ENCODE measurements around the gene IFITM10.

- no peak for TF ChIP-seq CTCF (tag by site-specific recombination; IDR thresholded peaks at IDR 0.05)
- TF ChIP-seq PRDM1 (tag by site-specific recombination; IDR thresholded peaks at IDR 0.05) = no peak
- no peak for TF ChIP-seq HOXD13 (CRISPR knock-in tag; IDR thresholded peaks at IDR 0.05; ENCODE audit: borderline replicate concordance)
- no peak for TF ChIP-seq ZNF121 (tag by site-specific recombination; IDR thresholded peaks at IDR 0.05)
- TF ChIP-seq KLF16 (tag by site-specific recombination; IDR thresholded peaks at IDR 0.05) = no peak
- no peak for TF ChIP-seq ZNF23 (tag by site-specific recombination; IDR thresholded peaks at IDR 0.05; ENCODE audit: borderline replicate concordance)
- TF ChIP-seq PRDM2 (tag by site-specific recombination; IDR thresholded peaks at IDR 0.05; ENCODE audit: borderline replicate concordance) = no peak
- TF ChIP-seq ZNF26 (tag by site-specific recombination; IDR thresholded peaks at IDR 0.05) = no peak
- no peak for TF ChIP-seq ZNF366 (tag by site-specific recombination; conservative IDR thresholded peaks at IDR 0.05)
- no peak for TF ChIP-seq ZNF610 (tag by site-specific recombination; IDR thresholded peaks at IDR 0.05; ENCODE audit: borderline replicate concordance)
- TF ChIP-seq ZNF561 (tag by site-specific recombination; IDR thresholded peaks at IDR 0.05; ENCODE audit: borderline replicate concordance) = no peak
Observed at GRCh38 chr11:1707751-1708150, 42.6 kb downstream of the IFITM10 start.

Measured in HEK293 (cell line).